Breast epithelium (tissue), 3 donors: ENCODE results near the gene NEBL.

ENCODE experiments used
- CTCF ChIP-seq, 3 donors: fragments of 450-650 bp; IDR thresholded peaks; one replicate each; pipeline ENCODE4 v1.5.1; 2016 to 2017; ENCODE audit warnings: antibody characterized with exemption in 3 of 3, mild to moderate bottlenecking in 3 of 3, moderate library complexity in 3 of 3
- POLR2A ChIP-seq: fragments of 450-650 bp; IDR thresholded peaks from one replicate; pipeline ENCODE4 v1.6.1; 2016; ENCODE audit warnings: antibody characterized with exemption, mild to moderate bottlenecking, moderate library complexity
- POLR2AphosphoS5 ChIP-seq, 3 donors: sonication (generic); formaldehyde crosslinking; IDR thresholded peaks; one replicate each; pipeline ENCODE4 v1.6.1; 2017; ENCODE audit warnings: antibody characterized with exemption in 3 of 3

DNA sequence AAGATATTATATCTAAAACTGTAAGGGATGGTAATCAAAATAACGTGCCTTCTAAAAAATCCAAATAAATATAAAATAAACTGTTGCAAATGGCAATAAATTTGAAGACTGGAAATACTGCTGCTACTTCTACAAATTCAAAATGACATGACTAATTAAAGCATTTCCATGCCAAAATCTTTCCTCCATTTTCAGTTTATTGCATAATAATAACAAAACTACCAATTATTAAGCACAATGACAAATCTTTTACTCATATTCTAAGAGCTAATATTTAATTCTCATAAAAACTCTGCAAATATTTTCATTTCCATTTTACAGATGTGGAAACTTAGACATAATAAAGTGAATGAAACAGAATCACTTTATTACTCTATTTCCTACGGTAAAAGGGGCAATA is 38.8 kb upstream of the NEBL start:
- TF ChIP-seq CTCF (IDR thresholded peaks at IDR 0.05): no peak
- TF ChIP-seq POLR2A: no peak
- TF ChIP-seq POLR2AphosphoS5 (IDR thresholded peaks at IDR 0.05): no peak
